ENCODE data around the gene ZNF157.

DNA sequence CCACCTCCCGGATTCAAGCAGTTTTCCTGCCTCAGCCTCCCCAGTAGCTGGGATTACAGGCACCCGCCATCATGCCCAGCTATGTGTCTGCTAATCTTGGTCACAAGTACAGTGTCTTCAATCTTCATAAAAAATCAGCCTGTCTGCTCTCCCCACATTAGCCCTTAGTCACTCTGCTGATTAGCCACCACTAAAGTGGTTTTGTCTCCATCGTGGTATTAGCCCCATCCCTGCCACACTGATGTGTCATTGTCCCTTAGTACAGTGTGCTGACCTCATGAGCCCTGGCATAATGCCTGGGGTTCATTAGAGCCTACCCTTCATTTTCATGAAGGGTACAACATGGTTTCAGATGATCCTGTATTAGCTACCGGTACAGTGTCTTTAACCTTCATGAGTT is 49.9 kb downstream of the ZNF157 start:
- TF ChIP-seq, protein P1, sequence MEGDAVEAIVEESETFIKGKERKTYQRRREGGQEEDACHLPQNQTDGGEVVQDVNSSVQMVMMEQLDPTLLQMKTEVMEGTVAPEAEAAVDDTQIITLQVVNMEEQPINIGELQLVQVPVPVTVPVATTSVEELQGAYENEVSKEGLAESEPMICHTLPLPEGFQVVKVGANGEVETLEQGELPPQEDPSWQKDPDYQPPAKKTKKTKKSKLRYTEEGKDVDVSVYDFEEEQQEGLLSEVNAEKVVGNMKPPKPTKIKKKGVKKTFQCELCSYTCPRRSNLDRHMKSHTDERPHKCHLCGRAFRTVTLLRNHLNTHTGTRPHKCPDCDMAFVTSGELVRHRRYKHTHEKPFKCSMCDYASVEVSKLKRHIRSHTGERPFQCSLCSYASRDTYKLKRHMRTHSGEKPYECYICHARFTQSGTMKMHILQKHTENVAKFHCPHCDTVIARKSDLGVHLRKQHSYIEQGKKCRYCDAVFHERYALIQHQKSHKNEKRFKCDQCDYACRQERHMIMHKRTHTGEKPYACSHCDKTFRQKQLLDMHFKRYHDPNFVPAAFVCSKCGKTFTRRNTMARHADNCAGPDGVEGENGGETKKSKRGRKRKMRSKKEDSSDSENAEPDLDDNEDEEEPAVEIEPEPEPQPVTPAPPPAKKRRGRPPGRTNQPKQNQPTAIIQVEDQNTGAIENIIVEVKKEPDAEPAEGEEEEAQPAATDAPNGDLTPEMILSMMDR (IDR thresholded peaks at IDR 0.05; ENCODE audit: insufficient read depth, low read length, poor library complexity, severe bottlenecking) = no peak
- no peak for TF ChIP-seq EZH2phosphoT487 (conservative IDR thresholded peaks at IDR 0.05; ENCODE audit: low read length)

All from SU-DHL-6 (cell line).